Endothelial cell of umbilical vein (primary cell): ENCODE measurements around the gene DMXL1. TPM values are rescaled to one million over a fixed set of nuclear protein-coding genes. Genes with fewer than 3 reads are reported as not detected.

Experiments
- BruUV-seq: library from RNA; stranded (reverse); fragments of 400-500 nt; replicated peaks from 2 replicates; lab custom pipeline; 2021; lab: Mats Ljungman, UMichigan
- CTCF ChIA-PET: fragments of 300-600, 350-600 bp; sonication (Branson Sonifier 250); formaldehyde crosslinking; loops from one replicate; lab custom pipeline; 2021; ENCODE audit warnings: antibody characterized with exemption, inconsistent platforms; lab: Charles Lee
- POLR2A ChIA-PET: fragments of 300-600, 350-600 bp; sonication (Branson Sonifier 250); formaldehyde crosslinking; loops from one replicate; lab custom pipeline; 2021; ENCODE audit warnings: antibody characterized with exemption, inconsistent platforms; lab: Charles Lee
- DNase-seq: peaks from one replicate; pipeline ENCODE4 v3.0.0-alpha.2; 2011; ENCODE audit warnings: low read depth, low spot score
- FAIRE-seq: peaks from 2 replicates; lab custom pipeline; 2011; peaks lifted over from hg19 to GRCh38; lab: Jason Lieb, UNC
- H2AFZ ChIP-seq: 2 replicates; pipeline ENCODE4 v1.6.0; 2012; ENCODE audit warnings: low read depth, low read length, control low read depth, inconsistent platforms
- H3K27ac ChIP-seq: 2 replicates; pipeline ENCODE4 v1.5.1; 2011; ENCODE audit warnings: low read depth, mild to moderate bottlenecking, control low read depth, low read length, moderate library complexity; ENCODE audit not compliant: insufficient read depth
- H3K27me3 ChIP-seq, 2 experiments: 2 replicates each; pipeline versions ENCODE4 v1.6.0 to v1.6.1; 2011; ENCODE audit warnings: low read length in 2 of 2, mixed read lengths in 1 of 2; ENCODE audit not compliant: control insufficient read depth in 2 of 2, insufficient read depth in 2 of 2
- H3K36me3 ChIP-seq, 2 experiments: 2 replicates in 1 of 2; 3 replicates in 1 of 2; pipeline ENCODE4 v1.5.1; 2011; ENCODE audit warnings: low read length in 2 of 2, mild to moderate bottlenecking in 1 of 2, moderate library complexity in 1 of 2; ENCODE audit not compliant: control insufficient read depth in 2 of 2, insufficient read depth in 2 of 2; ENCODE audit errors: extremely low read depth in 1 of 2
- H3K4me1 ChIP-seq: 3 replicates; pipeline ENCODE4 v1.5.1; 2011; ENCODE audit warnings: mild to moderate bottlenecking, low read length; ENCODE audit not compliant: control insufficient read depth, insufficient read depth; ENCODE audit errors: extremely low read depth
- H3K4me2 ChIP-seq: 2 replicates; pipeline ENCODE4 v1.6.1; 2011; ENCODE audit warnings: low read length, control low read depth, mixed read lengths; ENCODE audit not compliant: insufficient read depth
- H3K4me3 ChIP-seq, 3 experiments: fragments of 200-600 bp in 1 of 3; sonication (generic), shearing (Covaris generic) in 1 of 3; replicated peaks in 1 of 3; 2 replicates each; pipeline ENCODE4 v1.5.1; 2011 to 2016; ENCODE audit warnings: control low read depth in 3 of 3, low read length in 3 of 3, mild to moderate bottlenecking in 2 of 3, inconsistent platforms in 1 of 3, low read depth in 1 of 3, moderate library complexity in 1 of 3; ENCODE audit not compliant: insufficient read depth in 1 of 3
- H3K79me2 ChIP-seq: 2 replicates; pipeline ENCODE4 v1.6.0; 2012; ENCODE audit warnings: low read length, inconsistent platforms; ENCODE audit not compliant: control insufficient read depth, insufficient read depth
- H3K9ac ChIP-seq: replicated peaks from 2 replicates; pipeline ENCODE3; 2011; ENCODE audit warnings: low read length, control low read depth; ENCODE audit not compliant: insufficient read depth; ENCODE audit errors: extremely low read depth
- H3K9me1 ChIP-seq: replicated peaks from 3 replicates; pipeline ENCODE4 v1.6.0; 2011; ENCODE audit warnings: mild to moderate bottlenecking, low read length; ENCODE audit not compliant: control insufficient read depth, insufficient read depth; ENCODE audit errors: extremely low read depth
- H3K9me3 ChIP-seq: replicated peaks from 2 replicates; pipeline ENCODE4 v1.5.1; 2012; ENCODE audit warnings: low read length, inconsistent platforms; ENCODE audit not compliant: control insufficient read depth, insufficient read depth
- H4K20me1 ChIP-seq: replicated peaks from 2 replicates; pipeline ENCODE3; 2011; ENCODE audit warnings: mild to moderate bottlenecking, low read length; ENCODE audit not compliant: control insufficient read depth, insufficient read depth; ENCODE audit errors: extremely low read depth
- EZH2 ChIP-seq: IDR thresholded peaks from 2 replicates; pipeline ENCODE4 v1.6.1; 2012; ENCODE audit warnings: borderline replicate concordance, low read depth, mild to moderate bottlenecking, moderate library complexity, low read length, inconsistent platforms; ENCODE audit not compliant: severe bottlenecking
- GATA2 ChIP-seq: IDR thresholded peaks from 2 replicates; pipeline ENCODE4 v1.7.0; 2011; ENCODE audit warnings: low read depth, mild to moderate bottlenecking, moderate library complexity, mixed read lengths, low read length; ENCODE audit not compliant: insufficient read length, insufficient read depth
- MYC ChIP-seq: IDR thresholded peaks from one replicate; pipeline ENCODE4 v1.6.1; 2011; ENCODE audit warnings: mild to moderate bottlenecking, low read depth, low read length
- POLR2AphosphoS5 ChIP-seq: IDR thresholded peaks from 2 replicates; pipeline ENCODE4 v1.6.1; 2012; ENCODE audit warnings: low read depth, mild to moderate bottlenecking, control low read depth, low read length, moderate library complexity; ENCODE audit not compliant: insufficient read depth
- dilution Hi-C: fragments of 300-500 bp; cut with MboI; formaldehyde crosslinking; loops from one replicate; pipeline ENCODE4 v1.15.0; 2019; ENCODE audit warnings: low sequenced_read_pairs; ENCODE audit not compliant: extremely low pct_ligation_motif_present
- intact Hi-C: fragments of 100-400 bp; cut with micrococcal nuclease; formaldehyde crosslinking; loops from one replicate; pipeline ENCODE4 v1.10.0; 2022
- polyA plus RNA-seq, 4 experiments: library from polyadenylated mRNA; depleted of rRNA in 3 of 4; stranded (reverse) in 3 of 4; unstranded in 1 of 4; fragments of >200 nt; gene quantifications; 2 replicates each; pipeline versions ENCODE4 v1.2.1 to v1.2.3, GENCODE V29; 2011 to 2012; ENCODE audit warnings: missing spikeins in 1 of 4
- total RNA-seq: library from RNA; stranded (reverse); gene quantifications from 2 replicates; pipeline ENCODE4 v1.2.3, GENCODE V29; 2021
- TF ChIP-seq, protein P1 (sequence below): IDR thresholded peaks from 2 replicates; pipeline ENCODE4 v1.6.1; 2011; ENCODE audit not compliant: insufficient read depth, insufficient read length
- TF ChIP-seq, protein P2 (sequence below), 2 donors: IDR thresholded peaks; 1 replicate in 1 of 2; 2 replicates in 1 of 2; pipeline ENCODE4 v1.5.1; 2011; ENCODE audit warnings: low read length in 2 of 2, mild to moderate bottlenecking in 2 of 2, moderate library complexity in 2 of 2, control low read depth in 1 of 2, inconsistent platforms in 1 of 2, low read depth in 1 of 2; ENCODE audit not compliant: insufficient read depth in 1 of 2; ENCODE audit errors: extremely low read depth in 1 of 2

DMXL1 gene
- total and polyA plus RNA-seq, 2 donors (not counting 3 experiments of a cell fraction or from before 2014, with no cell fraction given), result 5.4 to 24.7 TPM

DNA sequence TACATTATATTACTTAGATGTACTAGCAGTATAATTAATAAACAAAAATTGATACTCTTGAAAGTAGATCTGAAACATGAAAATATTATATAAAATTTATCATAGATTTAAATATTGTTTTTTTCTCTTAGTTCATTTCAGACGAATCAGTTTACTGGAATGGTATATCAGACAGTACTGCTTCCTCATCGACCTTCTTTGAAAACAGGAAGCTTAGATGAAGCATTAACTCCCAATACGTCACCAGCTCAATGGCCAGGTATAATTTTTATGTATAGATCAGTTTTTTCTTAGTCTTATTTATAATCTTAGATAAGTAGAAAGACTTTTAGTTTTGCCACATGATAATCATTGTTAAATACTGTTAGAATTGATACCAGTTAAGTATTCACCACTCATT lies 106.3 kb downstream of the DMXL1 start:
- TF ChIP-seq, protein P1, sequence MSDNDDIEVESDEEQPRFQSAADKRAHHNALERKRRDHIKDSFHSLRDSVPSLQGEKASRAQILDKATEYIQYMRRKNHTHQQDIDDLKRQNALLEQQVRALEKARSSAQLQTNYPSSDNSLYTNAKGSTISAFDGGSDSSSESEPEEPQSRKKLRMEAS, result no peak
- TF ChIP-seq EZH2, result no peak
- TF ChIP-seq GATA2, result no peak
- no peak for TF ChIP-seq MYC
- dilution Hi-C loops, result no loop called here
- Histone ChIP-seq H3K9ac (no peak overlapping the region), H3K27ac (no peak overlapping the region), H3K36me3 (peaks cover 0 to 4% of the 10 kb centered on the region in 2 experiments), H3K27me3 (no peaks in the 10 kb centered on the region), H3K4me1 (no peaks in the 10 kb centered on the region), H2AFZ (no peak overlapping the region), H3K4me3 (no peak overlapping the region), H3K4me2 (no peak overlapping the region), H3K79me2 (no peaks in the 10 kb centered on the region), H4K20me1 (no peaks in the 10 kb centered on the region), H3K9me1 (no peaks in the 10 kb centered on the region), H3K9me3 (no peaks in the 10 kb centered on the region)
- no TSS peak for BruUV-seq
- FAIRE-seq (no peak), DNase-seq (no peak)
- POLR2A ChIA-PET, result no interaction called here
- intact Hi-C loops, result no loop called here
- CTCF ChIA-PET, result interaction anchor here (0.5 kb wide), 1 partner anchor 125 kb away, joined by 3 read pairs; no protein-coding TSS in a partner anchor

DNA sequence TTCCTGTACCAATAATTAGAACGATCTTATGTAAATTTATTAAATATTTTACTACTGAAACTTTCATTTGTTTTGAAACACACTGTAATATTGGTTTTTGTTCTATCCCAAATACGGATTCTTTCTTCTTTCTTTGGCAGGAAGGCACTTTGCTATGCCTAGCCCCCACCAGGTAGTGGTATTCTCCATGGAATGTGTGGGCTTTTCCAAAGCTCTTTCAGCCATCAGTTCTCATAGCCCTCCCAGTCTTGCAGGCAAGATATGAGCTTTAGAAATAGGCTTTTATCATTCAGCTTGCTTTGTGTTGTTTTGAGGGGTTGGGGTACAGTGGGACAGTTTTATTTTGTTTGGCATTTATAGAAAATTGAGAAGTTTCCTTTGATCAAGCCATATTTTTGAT lies 107.5 kb downstream of the DMXL1 start:
- ChIA-PET POLR2A (no interaction called here), CTCF (interaction anchor here (0.6 kb wide), 1 partner anchor 10 kb away, joined by 3 read pairs; no protein-coding TSS in a partner anchor)
- dilution Hi-C loops, result no loop called here

More for the DNA sequence above, 107.5 kb downstream of the DMXL1 start:
- no peak overlapping the region for H3K4me3 ChIP-seq
- BruUV-seq, result no TSS peak
- H3K4me1 ChIP-seq, result no peaks in the 10 kb centered on the region
- no peaks in the 10 kb centered on the region for H3K9me3 ChIP-seq
- no peaks in the 10 kb centered on the region for H3K9me1 ChIP-seq
- no peak overlapping the region for H3K4me2 ChIP-seq
- H3K36me3 ChIP-seq, result peaks cover 0 to 4% of the 10 kb centered on the region in 2 experiments
- no peaks in the 10 kb centered on the region for H3K27me3 ChIP-seq
- H3K27ac ChIP-seq, result no peak overlapping the region
- intact Hi-C loops, result no loop called here
- TF ChIP-seq, protein P1, result no peak
- TF ChIP-seq MYC, result no peak
- TF ChIP-seq, protein P2, sequence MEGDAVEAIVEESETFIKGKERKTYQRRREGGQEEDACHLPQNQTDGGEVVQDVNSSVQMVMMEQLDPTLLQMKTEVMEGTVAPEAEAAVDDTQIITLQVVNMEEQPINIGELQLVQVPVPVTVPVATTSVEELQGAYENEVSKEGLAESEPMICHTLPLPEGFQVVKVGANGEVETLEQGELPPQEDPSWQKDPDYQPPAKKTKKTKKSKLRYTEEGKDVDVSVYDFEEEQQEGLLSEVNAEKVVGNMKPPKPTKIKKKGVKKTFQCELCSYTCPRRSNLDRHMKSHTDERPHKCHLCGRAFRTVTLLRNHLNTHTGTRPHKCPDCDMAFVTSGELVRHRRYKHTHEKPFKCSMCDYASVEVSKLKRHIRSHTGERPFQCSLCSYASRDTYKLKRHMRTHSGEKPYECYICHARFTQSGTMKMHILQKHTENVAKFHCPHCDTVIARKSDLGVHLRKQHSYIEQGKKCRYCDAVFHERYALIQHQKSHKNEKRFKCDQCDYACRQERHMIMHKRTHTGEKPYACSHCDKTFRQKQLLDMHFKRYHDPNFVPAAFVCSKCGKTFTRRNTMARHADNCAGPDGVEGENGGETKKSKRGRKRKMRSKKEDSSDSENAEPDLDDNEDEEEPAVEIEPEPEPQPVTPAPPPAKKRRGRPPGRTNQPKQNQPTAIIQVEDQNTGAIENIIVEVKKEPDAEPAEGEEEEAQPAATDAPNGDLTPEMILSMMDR (IDR thresholded peaks at IDR 0.05; ENCODE audit: extremely low read depth in 1 of 2, insufficient read depth in 1 of 2, low read depth in 1 of 2, low read length in 2 of 2), result no peak
- no peak for TF ChIP-seq POLR2AphosphoS5
- TF ChIP-seq EZH2, result no peak
- DNase-seq, result no peak
- no peaks in the 10 kb centered on the region for H4K20me1 ChIP-seq
- H3K79me2 ChIP-seq, result no peaks in the 10 kb centered on the region
- FAIRE-seq, result no peak
- no peak overlapping the region for H3K9ac ChIP-seq
- no peak overlapping the region for H2AFZ ChIP-seq
